ENCODE measurements around the gene MAP3K6. TPM values are rescaled to one million over a fixed set of nuclear protein-coding genes. Genes with fewer than 3 reads are reported as not detected.

Gene MAP3K6
- total RNA-seq, 1 donor from 2014 or later, result 12.1 TPM

GRCh38 chr1:27403065-27403726 lies 36.4 kb upstream of the MAP3K6 start:
- FAIRE-seq, result no peak
- TF ChIP-seq CTCF (IDR thresholded peaks at IDR 0.05; ENCODE audit: insufficient read depth, low read length, severe bottlenecking), result peak; percentile 45
- Histone ChIP-seq H3K27me3 (ENCODE audit: control insufficient read depth, insufficient read depth, low read length) (no peaks in the 10 kb centered on the region), H3K36me3 (ENCODE audit: control insufficient read depth, insufficient read depth, low read length) (peaks cover 10% of the 10 kb centered on the region), H3K4me3 (ENCODE audit: low read depth, low read length) (no peak overlapping the region)
- peak; percentile 44 for DNase-seq (ENCODE audit: low read depth)

- Histone ChIP-seq H3K4me3 (ENCODE audit: low read depth, low read length) (no peak overlapping the region), H3K36me3 (ENCODE audit: control insufficient read depth, insufficient read depth, low read length) (peaks cover 2% of the 10 kb centered on the region), H3K27me3 (ENCODE audit: control insufficient read depth, insufficient read depth, low read length) (no peaks in the 10 kb centered on the region)
- FAIRE-seq (no peak), DNase-seq (ENCODE audit: low read depth) (peak; percentile 63)
- TF ChIP-seq CTCF (IDR thresholded peaks at IDR 0.05; ENCODE audit: insufficient read depth, low read length, severe bottlenecking), result peak; percentile 76
These were observed 35.6 kb upstream of the MAP3K6 start for GRCh38 chr1:27402349-27402754.

- H3K27me3 ChIP-seq (ENCODE audit: control insufficient read depth, insufficient read depth, low read length), result no peaks in the 10 kb centered on the region
- FAIRE-seq (no peak), DNase-seq (ENCODE audit: low read depth) (no peak)
- H3K4me3 ChIP-seq (ENCODE audit: low read depth, low read length), result no peak overlapping the region
- no peaks in the 10 kb centered on the region for H3K36me3 ChIP-seq (ENCODE audit: control insufficient read depth, insufficient read depth, low read length)
- no peak for TF ChIP-seq CTCF (IDR thresholded peaks at IDR 0.05; ENCODE audit: insufficient read depth, low read length, severe bottlenecking)
These were observed 34.2 kb upstream of the MAP3K6 start for GRCh38 chr1:27400963-27401341.

GRCh38 chr1:27400082-27400962 lies 33.6 kb upstream of the MAP3K6 start:
- Histone ChIP-seq H3K4me3 (ENCODE audit: low read depth, low read length) (no peak overlapping the region), H3K36me3 (ENCODE audit: control insufficient read depth, insufficient read depth, low read length) (no peaks in the 10 kb centered on the region), H3K27me3 (ENCODE audit: control insufficient read depth, insufficient read depth, low read length) (no peaks in the 10 kb centered on the region)
- FAIRE-seq (no peak), DNase-seq (ENCODE audit: low read depth) (peak; percentile 50)
- TF ChIP-seq CTCF (IDR thresholded peaks at IDR 0.05; ENCODE audit: insufficient read depth, low read length, severe bottlenecking), result no peak

GRCh38 chr1:27399251-27400025 lies 32.7 kb upstream of the MAP3K6 start:
- no peak for DNase-seq (ENCODE audit: low read depth)
- H3K4me3 ChIP-seq (ENCODE audit: low read depth, low read length), result no peak overlapping the region
- no peak for FAIRE-seq
- no peak for TF ChIP-seq CTCF (IDR thresholded peaks at IDR 0.05; ENCODE audit: insufficient read depth, low read length, severe bottlenecking)
- H3K27me3 ChIP-seq (ENCODE audit: control insufficient read depth, insufficient read depth, low read length), result no peaks in the 10 kb centered on the region
- H3K36me3 ChIP-seq (ENCODE audit: control insufficient read depth, insufficient read depth, low read length), result no peaks in the 10 kb centered on the region

All from bronchial epithelial cell (primary cell).